Astrocyte of the spinal cord (primary cell): ENCODE results near the gene KERA.

ENCODE experiments used
- DNase-seq: peaks from one replicate; pipeline ENCODE4 v3.0.0; 2011; ENCODE audit warnings: low read depth, low spot score
- H3K4me3 ChIP-seq: 2 replicates; pipeline ENCODE4 v1.5.1; 2011; ENCODE audit warnings: low read depth, mild to moderate bottlenecking, low read length, moderate library complexity
- in situ Hi-C: cut with HindIII; loops from 2 replicates; pipeline ENCODE4 v1.10.0; 2017; ENCODE audit warnings: low sequenced_read_pairs
- TF ChIP-seq, protein P1 (sequence below): IDR thresholded peaks from 2 replicates; pipeline ENCODE4 v1.5.1; 2012; ENCODE audit warnings: low read depth, mild to moderate bottlenecking, low read length, inconsistent platforms

The KERA gene

DNA sequence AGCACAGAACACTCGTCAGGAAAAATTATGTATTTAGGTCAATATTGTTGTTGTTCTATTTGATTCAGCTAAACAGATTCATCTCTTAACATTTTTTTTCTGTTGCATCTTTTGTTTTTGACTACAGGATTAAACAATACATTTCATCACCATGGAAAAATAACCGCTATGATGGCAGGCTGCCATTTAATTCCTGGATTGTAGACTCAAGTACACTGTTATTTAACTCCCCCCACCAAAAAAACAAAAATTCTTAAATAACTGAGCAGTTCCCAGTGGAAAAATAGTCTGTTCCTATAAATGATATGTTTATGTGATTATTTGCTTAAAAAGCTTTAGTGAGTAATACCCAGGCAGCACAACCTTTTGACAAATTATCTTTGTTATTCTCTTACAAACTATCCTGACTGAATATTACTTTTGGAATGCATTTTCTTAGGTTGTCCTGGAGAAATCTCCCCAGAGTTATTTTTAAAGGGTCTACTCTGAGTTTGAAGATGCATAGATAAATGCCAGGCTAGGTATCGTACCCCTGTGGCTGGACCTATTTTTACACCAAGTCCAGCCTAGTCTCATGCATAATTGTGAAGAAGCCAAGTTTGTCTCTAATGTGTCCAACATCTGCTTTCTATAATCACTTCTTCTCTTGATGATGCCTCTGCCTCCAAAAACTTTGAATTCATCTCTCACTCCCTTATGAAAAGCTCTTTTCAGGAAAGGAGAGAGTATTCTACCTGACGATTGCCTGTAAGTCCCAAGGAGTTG lies 3.7 kb downstream of the KERA start:
- peak; percentile 66 for DNase-seq
- in situ Hi-C loops, result no loop called here
- H3K4me3 ChIP-seq, result no peak overlapping the region
- TF ChIP-seq, protein P1, sequence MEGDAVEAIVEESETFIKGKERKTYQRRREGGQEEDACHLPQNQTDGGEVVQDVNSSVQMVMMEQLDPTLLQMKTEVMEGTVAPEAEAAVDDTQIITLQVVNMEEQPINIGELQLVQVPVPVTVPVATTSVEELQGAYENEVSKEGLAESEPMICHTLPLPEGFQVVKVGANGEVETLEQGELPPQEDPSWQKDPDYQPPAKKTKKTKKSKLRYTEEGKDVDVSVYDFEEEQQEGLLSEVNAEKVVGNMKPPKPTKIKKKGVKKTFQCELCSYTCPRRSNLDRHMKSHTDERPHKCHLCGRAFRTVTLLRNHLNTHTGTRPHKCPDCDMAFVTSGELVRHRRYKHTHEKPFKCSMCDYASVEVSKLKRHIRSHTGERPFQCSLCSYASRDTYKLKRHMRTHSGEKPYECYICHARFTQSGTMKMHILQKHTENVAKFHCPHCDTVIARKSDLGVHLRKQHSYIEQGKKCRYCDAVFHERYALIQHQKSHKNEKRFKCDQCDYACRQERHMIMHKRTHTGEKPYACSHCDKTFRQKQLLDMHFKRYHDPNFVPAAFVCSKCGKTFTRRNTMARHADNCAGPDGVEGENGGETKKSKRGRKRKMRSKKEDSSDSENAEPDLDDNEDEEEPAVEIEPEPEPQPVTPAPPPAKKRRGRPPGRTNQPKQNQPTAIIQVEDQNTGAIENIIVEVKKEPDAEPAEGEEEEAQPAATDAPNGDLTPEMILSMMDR, result no peak

DNA sequence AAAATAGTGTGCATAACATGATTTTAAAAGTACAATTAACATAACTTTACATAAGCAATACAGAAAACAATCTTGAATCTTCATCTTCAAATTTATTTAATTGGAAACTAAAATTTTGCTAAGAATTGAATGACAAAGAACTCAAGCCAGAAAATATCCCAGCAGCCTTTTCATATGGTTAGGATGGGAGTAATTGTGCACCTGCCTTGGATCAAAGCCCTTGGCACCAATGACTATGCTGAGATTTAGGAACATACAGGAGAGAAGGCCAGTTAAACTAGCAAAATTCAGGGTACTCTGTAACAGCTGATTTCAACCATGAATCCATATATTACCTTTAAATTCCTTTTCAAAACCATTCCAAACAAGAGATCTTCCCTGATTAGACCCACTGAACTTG lies 5.8 kb downstream of the KERA start:
- in situ Hi-C loops, result no loop called here
- no peak overlapping the region for H3K4me3 ChIP-seq
- no peak for DNase-seq
- TF ChIP-seq, protein P1, result no peak

DNA sequence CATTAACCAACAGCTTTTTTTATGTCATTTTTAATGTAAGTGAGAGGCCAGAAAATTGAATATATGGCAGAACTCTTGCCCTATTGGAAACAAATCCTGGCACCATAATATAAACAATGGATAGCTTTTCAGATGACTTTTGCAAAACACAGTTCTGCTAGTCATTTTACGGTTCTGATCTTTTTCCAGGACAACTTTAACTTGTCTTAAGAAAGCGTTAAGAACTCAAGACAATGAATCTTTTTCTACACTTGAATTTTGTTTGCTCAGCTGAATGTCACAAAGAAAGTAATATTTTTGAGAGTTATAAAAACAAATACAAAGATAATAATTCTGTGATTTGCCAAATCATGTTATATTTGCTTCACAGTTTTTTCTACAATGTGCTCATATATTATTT lies 13.2 kb downstream of the KERA start:
- TF ChIP-seq, protein P1, result no peak
- no peak overlapping the region for H3K4me3 ChIP-seq
- in situ Hi-C loops, result no loop called here
- no peak for DNase-seq

DNA sequence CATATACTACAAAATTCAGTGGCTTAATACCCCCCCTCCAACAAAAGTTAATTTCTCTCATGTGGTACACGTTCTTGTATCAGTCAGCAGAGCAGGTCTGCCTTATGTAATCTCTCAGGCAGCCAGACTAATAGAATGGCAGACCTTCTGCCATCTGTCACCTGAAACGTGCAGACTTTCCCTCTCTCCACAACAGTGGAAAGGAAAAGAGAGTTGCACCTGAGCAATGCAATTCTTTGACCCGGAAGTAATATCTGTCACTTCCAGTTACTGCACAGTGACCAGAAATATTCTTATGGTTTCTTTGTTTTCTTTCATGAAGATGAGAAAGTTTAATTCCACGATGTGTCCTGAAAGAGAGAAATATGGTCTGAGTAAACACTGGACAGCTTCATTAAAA lies 14.4 kb downstream of the KERA start:
- H3K4me3 ChIP-seq, result no peak overlapping the region
- in situ Hi-C loops, result no loop called here
- DNase-seq, result no peak
- TF ChIP-seq, protein P1, result no peak

- DNase-seq, result peak; percentile 29
Observed at GRCh38 chr12:91040096-91040755, 17.6 kb downstream of the KERA start.

GRCh38 chr12:91037276-91037675 lies 20.5 kb downstream of the KERA start:
- TF ChIP-seq, protein P1, result no peak
- in situ Hi-C loops, result no loop called here
- no peak overlapping the region for H3K4me3 ChIP-seq
- no peak for DNase-seq

More at GRCh38 chr12:91040096-91040755, 17.6 kb downstream of the KERA start:
- TF ChIP-seq, protein P1, result no peak
- in situ Hi-C loops, result no loop called here
- H3K4me3 ChIP-seq, result no peak overlapping the region
